ENCODE results near the gene ALDOB. TPM values are rescaled to one million over a fixed set of nuclear protein-coding genes. Genes with fewer than 3 reads are reported as not detected.

Gene ALDOB
- total RNA-seq, result under 1 TPM in 1 of 2 donors, not detected in 1; 0.29 TPM
- not detected for polyA plus RNA-seq (2013, experiment 1 of 2)
- not detected for polyA plus RNA-seq (2013, experiment 2 of 2)
- long read RNA-seq, experiment 1, result 0 reads
- long read RNA-seq, experiment 2, result 0 reads
- long read RNA-seq, experiment 3, result 0 reads
- long read RNA-seq, experiment 4, result 0 reads

DNA sequence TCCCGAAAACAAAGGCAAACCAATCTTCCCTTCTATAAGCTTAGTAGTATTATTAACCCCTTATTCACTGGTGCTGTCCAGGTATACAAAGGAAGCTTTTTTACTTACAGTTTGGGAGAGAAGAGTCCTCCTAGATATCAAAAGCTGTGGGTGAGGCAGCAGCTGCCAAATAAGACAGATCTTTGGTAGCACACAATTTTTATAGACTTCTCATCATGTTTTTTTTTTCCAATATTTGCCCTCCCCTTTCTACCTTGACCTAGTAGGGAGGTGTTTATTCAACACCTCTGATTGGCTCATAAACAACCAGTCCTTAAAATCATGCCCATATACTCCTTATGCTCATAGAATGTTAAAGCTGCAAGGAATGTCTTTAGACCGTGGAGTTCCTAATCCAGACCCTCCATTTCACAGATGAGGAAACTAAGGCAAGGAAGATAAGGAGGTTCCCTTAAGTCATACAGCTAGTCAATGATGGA is at the start of gene ALDOB:
TSS of gene ALDOB (minus strand) at position 174 of the 479 bp plus-strand sequence. CDS start 4,887 bp downstream, outside the sequence.
- DNase-seq, result no peak
- Histone ChIP-seq H3K9ac (ENCODE audit: extremely low read depth, low read length, poor library complexity, severe bottlenecking) (no peak within 1 kb of the TSS), H3K27ac (ENCODE audit: low read depth, low read length) (no peak within 1 kb of the TSS), H3K9me3 (ENCODE audit: control insufficient read depth, low read length) (no peaks in the 10 kb centered on the region), H3K36me3 (ENCODE audit: control insufficient read depth, insufficient read depth, low read length) (no peaks in the 10 kb centered on the region), H3K27me3 (ENCODE audit: control insufficient read depth, insufficient read depth, low read length, poor library complexity, severe bottlenecking) (no peaks in the 10 kb centered on the region), H3K4me1 (ENCODE audit: control insufficient read depth, insufficient read depth, low read length) (no peaks in the 10 kb centered on the region), H3K4me3 (ENCODE audit: low read length) (no peak within 1 kb of the TSS)
- Mint-ChIP-seq H3K4me3 (no peak within 1 kb of the TSS), H3K9me3 (no peaks in the 10 kb centered on the region), H3K27me3 (ENCODE audit: insufficient read depth) (peaks cover under 1% of the 10 kb centered on the region), H3K36me3 (ENCODE audit: low read depth) (no peaks in the 10 kb centered on the region), H3K4me1 (no peaks in the 10 kb centered on the region), H3K27ac (no peak within 1 kb of the TSS)
- no peak for TF ChIP-seq CTCF (conservative IDR thresholded peaks at IDR 0.05)
- WGBS, 2 experiments (ENCODE audit: insufficient coverage in 1 of 2, insufficient read length in 1 of 2), result 80 to 90% methylated on average over 1 to 2 of the region's 2 CpGs

GRCh38 chr9:101484046-101484445 is 48.5 kb upstream of the ALDOB start:
- Mint-ChIP-seq H3K4me3 (no peak overlapping the region), H3K9me3 (no peaks in the 10 kb centered on the region)
- peaks cover 29% of the 10 kb centered on the region for H3K27me3 ChIP-seq (ENCODE audit: control insufficient read depth, insufficient read depth, low read length, poor library complexity, severe bottlenecking)

GRCh38 chr9:101481261-101481660 is 45.7 kb upstream of the ALDOB start:
- Mint-ChIP-seq H3K27me3 (ENCODE audit: insufficient read depth) (peaks cover 22% of the 10 kb centered on the region), H3K27ac (no peak overlapping the region)

More at GRCh38 chr9:101484046-101484445, 48.5 kb upstream of the ALDOB start:
- TF ChIP-seq CTCF (conservative IDR thresholded peaks at IDR 0.05), result no peak
- H3K4me1 Mint-ChIP-seq, result peaks cover 7% of the 10 kb centered on the region
- H3K9me3 ChIP-seq (ENCODE audit: control insufficient read depth, low read length), result no peaks in the 10 kb centered on the region
- no peaks in the 10 kb centered on the region for H3K36me3 ChIP-seq (ENCODE audit: control insufficient read depth, insufficient read depth, low read length)
- no peaks in the 10 kb centered on the region for H3K4me1 ChIP-seq (ENCODE audit: control insufficient read depth, insufficient read depth, low read length)
- H3K27ac ChIP-seq (ENCODE audit: low read depth, low read length), result no peak overlapping the region
- no peak overlapping the region for H3K27ac Mint-ChIP-seq
- H3K9ac ChIP-seq (ENCODE audit: extremely low read depth, low read length, poor library complexity, severe bottlenecking), result no peak overlapping the region
- DNase-seq, result no peak
- H3K36me3 Mint-ChIP-seq (ENCODE audit: low read depth), result no peaks in the 10 kb centered on the region
- H3K4me3 ChIP-seq (ENCODE audit: low read length), result no peak overlapping the region
- H3K27me3 Mint-ChIP-seq (ENCODE audit: insufficient read depth), result peaks cover 24% of the 10 kb centered on the region
- WGBS, 2 experiments (ENCODE audit: insufficient coverage in 1 of 2, insufficient read length in 1 of 2), result 83% methylated on average over 1 of the region's 1 CpG; no CpG with 5 or more reads in 1 of the 2 experiments

More at GRCh38 chr9:101481261-101481660, 45.7 kb upstream of the ALDOB start:
- H3K27me3 ChIP-seq (ENCODE audit: control insufficient read depth, insufficient read depth, low read length, poor library complexity, severe bottlenecking), result peaks cover 25% of the 10 kb centered on the region
- no peak for DNase-seq
- no peaks in the 10 kb centered on the region for H3K36me3 ChIP-seq (ENCODE audit: control insufficient read depth, insufficient read depth, low read length)
- H3K4me1 ChIP-seq (ENCODE audit: control insufficient read depth, insufficient read depth, low read length), result no peaks in the 10 kb centered on the region
- H3K9ac ChIP-seq (ENCODE audit: extremely low read depth, low read length, poor library complexity, severe bottlenecking), result no peak overlapping the region
- TF ChIP-seq CTCF (conservative IDR thresholded peaks at IDR 0.05), result no peak
- H3K4me3 ChIP-seq (ENCODE audit: low read length), result no peak overlapping the region
- WGBS, 2 experiments (ENCODE audit: insufficient coverage in 1 of 2, insufficient read length in 1 of 2), result 88% methylated on average over 1 of the region's 1 CpG; no CpG with 5 or more reads in 1 of the 2 experiments
- Mint-ChIP-seq H3K4me1 (peaks cover 7% of the 10 kb centered on the region), H3K4me3 (no peak overlapping the region), H3K9me3 (no peaks in the 10 kb centered on the region), H3K36me3 (ENCODE audit: low read depth) (peaks cover 6% of the 10 kb centered on the region)
- H3K27ac ChIP-seq (ENCODE audit: low read depth, low read length), result no peak overlapping the region
- H3K9me3 ChIP-seq (ENCODE audit: control insufficient read depth, low read length), result no peaks in the 10 kb centered on the region

All from endodermal cell (in vitro differentiated cells).